Type B pancreatic cell (in vitro differentiated cells): ENCODE measurements around the gene FER. TPM values are rescaled to one million over a fixed set of nuclear protein-coding genes. Genes with fewer than 3 reads are reported as not detected.

Experiments used
- DNase-seq: peaks from one replicate; pipeline ENCODE4 v3.0.0; 2021; ENCODE audit warnings: mixed read lengths; ENCODE audit not compliant: unreplicated experiment; ENCODE audit errors: extremely low spot score
- H3K27ac Mint-ChIP-seq: 2 replicates; pipeline ENCODE4 v1.8.0; 2021; ENCODE audit warnings: mild to moderate bottlenecking, mixed read lengths
- H3K27me3 Mint-ChIP-seq: 2 replicates; pipeline ENCODE4 v1.8.0; 2021; ENCODE audit warnings: mixed read lengths
- H3K36me3 Mint-ChIP-seq: 2 replicates; pipeline ENCODE4 v1.8.0; 2021; ENCODE audit warnings: mixed read lengths
- H3K4me1 Mint-ChIP-seq: one replicate; pipeline ENCODE4 v1.8.0; 2021; ENCODE audit warnings: mixed read lengths; ENCODE audit not compliant: unreplicated experiment
- H3K4me3 Mint-ChIP-seq: 2 replicates; pipeline ENCODE4 v1.8.0; 2021; ENCODE audit warnings: mild to moderate bottlenecking, mixed read lengths
- H3K9me3 Mint-ChIP-seq: 2 replicates; pipeline ENCODE4 v1.8.0; 2021; ENCODE audit warnings: mixed read lengths
- CTCF ChIP-seq: fragments of 200-600 bp; sonication (generic); conservative IDR thresholded peaks from 2 replicates; pipeline ENCODE4 v1.5.0; 2021; ENCODE audit warnings: antibody characterized with exemption, mild to moderate bottlenecking
- total RNA-seq: library from RNA; stranded (reverse); gene quantifications from 2 replicates; pipeline ENCODE4 v1.2.1, GENCODE V29; 2021; ENCODE audit warnings: low replicate concordance

The FER gene
- total RNA-seq, 1 donor from 2014 or later, result 29.7 TPM

GRCh38 chr5:108711898-108712297 lies 35.8 kb upstream of the FER start:
- Mint-ChIP-seq H3K4me3 (no peak overlapping the region), H3K4me1 (no peaks in the 10 kb centered on the region), H3K36me3 (no peaks in the 10 kb centered on the region), H3K27ac (no peak overlapping the region), H3K27me3 (no peaks in the 10 kb centered on the region), H3K9me3 (no peaks in the 10 kb centered on the region)
- TF ChIP-seq CTCF, result no peak
- no peak for DNase-seq

DNA sequence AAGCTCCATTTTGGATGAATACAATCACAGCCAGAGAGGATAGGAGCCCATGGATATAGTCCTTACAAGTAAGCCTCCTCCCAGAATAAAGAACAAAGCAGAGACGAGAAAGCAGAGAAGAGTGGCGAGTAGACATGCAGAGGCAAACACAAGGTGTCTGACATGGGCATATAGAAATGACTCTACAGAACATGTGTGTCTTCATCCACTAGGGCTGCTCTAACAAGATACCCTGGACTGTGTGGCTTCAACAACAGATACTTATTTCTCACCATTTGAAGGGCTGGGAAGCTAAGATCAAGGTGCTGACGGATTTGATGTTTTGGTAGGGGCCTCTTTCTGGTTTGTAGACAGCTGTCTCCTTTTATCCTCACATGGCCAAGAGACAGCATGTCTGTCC lies 32.3 kb upstream of the FER start:
- no peak for TF ChIP-seq CTCF
- no peaks in the 10 kb centered on the region for H3K27me3 Mint-ChIP-seq
- no peaks in the 10 kb centered on the region for H3K4me1 Mint-ChIP-seq
- no peak overlapping the region for H3K27ac Mint-ChIP-seq
- no peaks in the 10 kb centered on the region for H3K9me3 Mint-ChIP-seq
- H3K4me3 Mint-ChIP-seq, result no peak overlapping the region
- DNase-seq, result no peak
- no peaks in the 10 kb centered on the region for H3K36me3 Mint-ChIP-seq

DNA sequence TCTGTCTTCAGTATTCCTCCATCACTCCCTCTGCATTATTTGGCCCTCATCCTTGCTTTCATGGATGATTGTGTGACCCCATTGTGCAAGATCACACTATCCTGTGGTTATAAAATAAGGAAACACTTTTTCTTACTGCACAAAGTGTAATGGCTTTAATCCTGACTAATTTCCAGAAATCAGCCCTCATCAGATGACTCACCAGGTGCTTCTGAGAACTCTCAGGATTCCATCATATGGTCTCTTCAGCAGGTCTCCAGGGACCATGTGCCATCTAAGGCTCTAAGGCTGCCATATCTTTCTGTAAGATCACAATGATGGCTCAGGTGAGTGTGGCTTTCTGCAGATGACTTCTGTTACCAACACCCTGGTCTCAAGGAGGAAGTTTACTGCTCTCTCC lies 27.3 kb upstream of the FER start:
- no peak for DNase-seq
- H3K27ac Mint-ChIP-seq, result no peak overlapping the region
- H3K4me3 Mint-ChIP-seq, result no peak overlapping the region
- H3K9me3 Mint-ChIP-seq, result no peaks in the 10 kb centered on the region
- H3K27me3 Mint-ChIP-seq, result no peaks in the 10 kb centered on the region
- H3K4me1 Mint-ChIP-seq, result no peaks in the 10 kb centered on the region
- no peak for TF ChIP-seq CTCF
- H3K36me3 Mint-ChIP-seq, result no peaks in the 10 kb centered on the region

DNA sequence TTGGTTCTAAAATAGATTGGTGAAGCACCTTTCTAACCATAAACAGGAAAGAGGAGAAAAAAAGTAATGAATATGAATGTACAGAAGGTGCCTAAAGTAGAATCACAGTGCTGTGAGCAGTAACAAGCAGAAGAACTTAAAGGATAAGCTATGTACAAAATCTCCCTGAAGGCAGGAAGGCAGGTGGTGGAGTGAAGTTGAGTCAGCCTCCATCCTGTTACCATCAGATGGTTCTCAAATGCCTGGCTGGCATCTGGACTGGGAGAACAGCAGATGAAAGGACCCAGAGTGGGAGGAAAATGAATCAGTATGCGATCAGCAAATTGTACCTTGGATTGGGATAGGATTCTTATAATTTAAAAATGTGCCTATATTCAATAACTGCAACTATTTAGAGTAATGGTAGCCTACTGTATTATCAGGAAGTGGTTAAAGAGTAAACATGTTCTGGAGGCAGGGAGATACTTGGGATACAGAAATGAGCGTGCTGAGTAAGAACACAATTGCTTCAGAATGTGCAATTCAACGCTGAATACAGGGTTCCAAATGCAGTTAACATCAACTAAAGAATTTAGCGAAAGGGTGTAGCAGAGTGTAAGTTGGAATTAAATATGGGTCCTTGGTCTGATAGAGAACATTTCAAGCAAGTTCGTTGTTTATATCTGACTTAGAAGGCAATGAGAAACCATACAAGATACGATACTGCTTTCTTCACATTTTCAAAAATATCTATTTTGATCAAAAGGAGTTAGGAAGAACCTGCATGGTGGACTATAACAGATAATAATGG lies 21.1 kb upstream of the FER start:
- peaks cover 24% of the 10 kb centered on the region for H3K4me1 Mint-ChIP-seq
- H3K9me3 Mint-ChIP-seq, result no peaks in the 10 kb centered on the region
- no peaks in the 10 kb centered on the region for H3K36me3 Mint-ChIP-seq
- no peak for TF ChIP-seq CTCF
- H3K27me3 Mint-ChIP-seq, result no peaks in the 10 kb centered on the region
- DNase-seq, result no peak
- peak overlapping the region; percentile 98 for H3K27ac Mint-ChIP-seq
- peak overlapping the region; percentile 95 for H3K4me3 Mint-ChIP-seq

- Mint-ChIP-seq H3K4me3 (peak overlapping the region; percentile 95), H3K36me3 (no peaks in the 10 kb centered on the region), H3K27me3 (no peaks in the 10 kb centered on the region), H3K9me3 (no peaks in the 10 kb centered on the region), H3K27ac (peak overlapping the region; percentile 98), H3K4me1 (peaks cover 24% of the 10 kb centered on the region)
- no peak for DNase-seq
- no peak for TF ChIP-seq CTCF
These were observed 20.5 kb upstream of the FER start for GRCh38 chr5:108727236-108727650.
